Erythroblast (primary cell): ENCODE measurements around the gene RBFOX1.

Source experiments
- GATA1 ChIP-seq: IDR thresholded peaks from 2 replicates; pipeline ENCODE4 v1.6.1; 2011; ENCODE audit warnings: low read depth, mild to moderate bottlenecking, control low read depth, low read length, moderate library complexity
- POLR2A ChIP-seq: IDR thresholded peaks from 2 replicates; pipeline ENCODE4 v1.6.1; 2011; ENCODE audit warnings: mild to moderate bottlenecking, low read length

DNA sequence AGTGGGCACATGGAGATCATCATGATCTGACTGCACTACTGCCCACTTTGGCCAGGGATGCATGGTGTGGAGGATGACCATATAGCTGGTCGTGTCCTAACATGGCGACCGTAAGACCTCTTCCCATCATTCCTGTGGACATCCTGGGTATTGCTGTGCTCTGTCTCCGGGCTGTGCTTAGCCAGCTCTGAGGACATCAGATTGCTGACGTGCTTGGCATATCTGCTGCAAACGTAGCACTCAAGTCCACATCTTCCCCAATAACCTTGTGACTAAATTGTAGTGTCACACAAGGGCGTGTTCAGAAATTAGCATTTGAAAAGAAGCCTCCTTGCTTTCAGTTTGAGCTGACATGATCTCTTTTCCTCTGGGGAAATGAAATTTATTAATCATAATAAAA is 373.2 kb downstream of the RBFOX1 start:
- no peak for TF ChIP-seq POLR2A
- no peak for TF ChIP-seq GATA1
